OCI-LY1 (cell line): ENCODE results near the gene HECA.
A peak's percentile ranks its signal among the peaks of the same experiment; 100 is the strongest.

Source experiments
- H2AFZ ChIP-seq: fragments of 200-600 bp; sonication (generic), shearing (Covaris generic); 2 replicates; pipeline ENCODE4 v1.6.0; 2014; ENCODE audit warnings: antibody characterized with exemption, mild to moderate bottlenecking, low read length
- H3F3A ChIP-seq: fragments of 200-600 bp; sonication (generic), shearing (Covaris generic); 2 replicates; pipeline ENCODE4 v1.6.0; 2014; ENCODE audit warnings: mild to moderate bottlenecking, antibody characterized with exemption, low read length, moderate library complexity; ENCODE audit not compliant: insufficient read depth
- H3K27ac ChIP-seq: fragments of 200-600 bp; sonication (generic); 2 replicates; pipeline ENCODE4 v1.5.1; 2014; ENCODE audit warnings: low read length, mixed run types, mild to moderate bottlenecking, low read depth; ENCODE audit not compliant: poor library complexity, severe bottlenecking
- H3K27me3 ChIP-seq: fragments of 200-600 bp; sonication (generic); 2 replicates; pipeline ENCODE4 v1.6.0; 2014; ENCODE audit warnings: antibody characterized with exemption, mild to moderate bottlenecking, low read length, moderate library complexity; ENCODE audit not compliant: insufficient read depth
- H3K36me3 ChIP-seq: fragments of 200-600 bp; sonication (generic); 2 replicates; pipeline ENCODE4 v1.6.1; 2014; ENCODE audit warnings: mild to moderate bottlenecking, antibody characterized with exemption, low read length, moderate library complexity, mixed read lengths; ENCODE audit not compliant: insufficient read depth
- H3K4me1 ChIP-seq: fragments of 200-600 bp; sonication (generic); 2 replicates; pipeline ENCODE4 v1.5.1; 2014; ENCODE audit warnings: mild to moderate bottlenecking, low read length, moderate library complexity; ENCODE audit not compliant: insufficient read depth, severe bottlenecking
- H3K4me2 ChIP-seq: fragments of 200-600 bp; sonication (generic), shearing (Covaris generic); 2 replicates; pipeline ENCODE4 v1.6.1; 2014; ENCODE audit warnings: low read length
- H3K4me3 ChIP-seq: fragments of 200-600 bp; sonication (generic); 2 replicates; pipeline ENCODE4 v1.5.1; 2014; ENCODE audit warnings: low read length, low read depth, mild to moderate bottlenecking, mixed read lengths; ENCODE audit not compliant: poor library complexity, severe bottlenecking
- H3K79me2 ChIP-seq: fragments of 200-600 bp; shearing (Covaris generic); 2 replicates; pipeline ENCODE4 v1.6.1; 2016; ENCODE audit warnings: mixed run types, low read length, mixed read lengths; ENCODE audit not compliant: insufficient read depth
- H3K9ac ChIP-seq: fragments of 200-600 bp; sonication (generic), shearing (Covaris generic); 2 replicates; pipeline ENCODE4 v1.6.1; 2014; ENCODE audit warnings: mild to moderate bottlenecking, low read length, mixed read lengths
- H3K9me2 ChIP-seq: fragments of 200-600 bp; sonication (generic), shearing (Covaris generic); 2 replicates; pipeline ENCODE4 v1.6.1; 2014; ENCODE audit warnings: low read depth, mild to moderate bottlenecking, low read length, mixed read lengths
- H3K9me3 ChIP-seq: fragments of 200-600 bp; shearing (Covaris generic); 2 replicates; pipeline ENCODE4 v1.6.1; 2014; ENCODE audit warnings: low read length, mixed read lengths
- H4K20me1 ChIP-seq: fragments of 200-600 bp; sonication (generic), shearing (Covaris generic); 2 replicates; pipeline ENCODE4 v1.6.0; 2016; ENCODE audit warnings: mild to moderate bottlenecking, low read length; ENCODE audit not compliant: insufficient read depth
- EZH2 ChIP-seq: fragments of 200-600 bp; sonication (generic), shearing (Covaris generic); IDR thresholded peaks from 2 replicates; pipeline ENCODE4 v1.8.0; 2017; ENCODE audit warnings: borderline replicate concordance, mixed run types, mild to moderate bottlenecking, antibody characterized with exemption, low read length, moderate library complexity, mixed read lengths
- TF ChIP-seq, protein P1 (sequence below): fragments of 200-600 bp; sonication (generic), shearing (Covaris generic); IDR thresholded peaks from 2 replicates; pipeline ENCODE4 v1.5.1; 2017; ENCODE audit warnings: mild to moderate bottlenecking, antibody characterized with exemption, low read length, moderate library complexity, mixed read lengths

HECA gene

GRCh38 chr6:139107051-139107450 lies 27.8 kb upstream of the HECA start:
- Histone ChIP-seq H3K27ac (no peak overlapping the region), H3K4me3 (no peak overlapping the region), H3K79me2 (no peaks in the 10 kb centered on the region)

DNA sequence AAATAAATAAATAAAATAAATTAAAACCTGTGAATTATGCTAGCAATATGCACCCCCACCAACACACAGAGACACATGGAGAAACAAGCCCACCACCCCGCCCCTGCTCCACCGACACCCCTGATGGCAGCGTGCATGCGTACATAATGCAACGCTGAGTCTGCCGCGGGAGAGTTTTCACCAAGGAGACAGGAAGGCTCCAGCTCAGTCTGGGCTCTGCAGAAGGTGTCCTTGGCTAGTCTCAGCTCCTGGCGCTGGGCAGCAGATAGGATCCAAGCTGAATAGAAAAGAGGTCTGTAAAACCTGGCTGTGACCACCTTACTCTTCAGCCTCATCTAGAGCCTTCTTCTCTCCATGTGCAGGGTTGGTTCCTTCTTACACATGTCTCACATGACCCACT lies 26.5 kb upstream of the HECA start:
- H3K4me1 ChIP-seq, result no peaks in the 10 kb centered on the region
- no peaks in the 10 kb centered on the region for H3K27me3 ChIP-seq
- no peaks in the 10 kb centered on the region for H4K20me1 ChIP-seq
- H3K4me3 ChIP-seq, result no peak overlapping the region
- H3K4me2 ChIP-seq, result no peak overlapping the region
- H3K9me3 ChIP-seq, result no peaks in the 10 kb centered on the region
- no peak overlapping the region for H3K27ac ChIP-seq
- H3F3A ChIP-seq, result no peaks in the 10 kb centered on the region
- H3K9ac ChIP-seq, result no peak overlapping the region
- TF ChIP-seq, protein P1, sequence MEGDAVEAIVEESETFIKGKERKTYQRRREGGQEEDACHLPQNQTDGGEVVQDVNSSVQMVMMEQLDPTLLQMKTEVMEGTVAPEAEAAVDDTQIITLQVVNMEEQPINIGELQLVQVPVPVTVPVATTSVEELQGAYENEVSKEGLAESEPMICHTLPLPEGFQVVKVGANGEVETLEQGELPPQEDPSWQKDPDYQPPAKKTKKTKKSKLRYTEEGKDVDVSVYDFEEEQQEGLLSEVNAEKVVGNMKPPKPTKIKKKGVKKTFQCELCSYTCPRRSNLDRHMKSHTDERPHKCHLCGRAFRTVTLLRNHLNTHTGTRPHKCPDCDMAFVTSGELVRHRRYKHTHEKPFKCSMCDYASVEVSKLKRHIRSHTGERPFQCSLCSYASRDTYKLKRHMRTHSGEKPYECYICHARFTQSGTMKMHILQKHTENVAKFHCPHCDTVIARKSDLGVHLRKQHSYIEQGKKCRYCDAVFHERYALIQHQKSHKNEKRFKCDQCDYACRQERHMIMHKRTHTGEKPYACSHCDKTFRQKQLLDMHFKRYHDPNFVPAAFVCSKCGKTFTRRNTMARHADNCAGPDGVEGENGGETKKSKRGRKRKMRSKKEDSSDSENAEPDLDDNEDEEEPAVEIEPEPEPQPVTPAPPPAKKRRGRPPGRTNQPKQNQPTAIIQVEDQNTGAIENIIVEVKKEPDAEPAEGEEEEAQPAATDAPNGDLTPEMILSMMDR, result no peak
- no peak for TF ChIP-seq EZH2
- no peak overlapping the region for H2AFZ ChIP-seq
- H3K9me2 ChIP-seq, result no peaks in the 10 kb centered on the region
- no peaks in the 10 kb centered on the region for H3K36me3 ChIP-seq
- no peaks in the 10 kb centered on the region for H3K79me2 ChIP-seq

More at GRCh38 chr6:139107051-139107450, 27.8 kb upstream of the HECA start:
- Histone ChIP-seq H3K9me3 (no peaks in the 10 kb centered on the region), H3K4me2 (no peak overlapping the region), H3F3A (no peaks in the 10 kb centered on the region), H3K9me2 (no peaks in the 10 kb centered on the region), H3K36me3 (no peaks in the 10 kb centered on the region), H3K4me1 (no peaks in the 10 kb centered on the region), H2AFZ (no peak overlapping the region), H3K9ac (no peak overlapping the region), H3K27me3 (no peaks in the 10 kb centered on the region), H4K20me1 (no peaks in the 10 kb centered on the region)
- TF ChIP-seq, protein P1, result no peak
- TF ChIP-seq EZH2, result no peak

- Histone ChIP-seq H3K4me1 (peaks cover under 1% of the 10 kb centered on the region), H2AFZ (no peak overlapping the region), H3K27ac (no peak overlapping the region)
These were observed 25.3 kb upstream of the HECA start for GRCh38 chr6:139109558-139109957.

More at GRCh38 chr6:139109558-139109957, 25.3 kb upstream of the HECA start:
- H3F3A ChIP-seq, result no peaks in the 10 kb centered on the region
- H3K4me3 ChIP-seq, result no peak overlapping the region
- H3K79me2 ChIP-seq, result no peaks in the 10 kb centered on the region
- H3K9me3 ChIP-seq, result no peaks in the 10 kb centered on the region
- H3K9ac ChIP-seq, result no peak overlapping the region
- H3K9me2 ChIP-seq, result no peaks in the 10 kb centered on the region
- H4K20me1 ChIP-seq, result no peaks in the 10 kb centered on the region
- H3K27me3 ChIP-seq, result no peaks in the 10 kb centered on the region
- TF ChIP-seq EZH2, result no peak
- TF ChIP-seq, protein P1, result peak; percentile 59
- no peak overlapping the region for H3K4me2 ChIP-seq
- H3K36me3 ChIP-seq, result no peaks in the 10 kb centered on the region
